Breast epithelium (tissue), 4 donors: ENCODE results near the gene IGSF22. TPM values are rescaled to one million over a fixed set of nuclear protein-coding genes. Genes with fewer than 3 reads are reported as not detected.

Source experiments
- DNase-seq, 2 donors: peaks; one replicate each; pipeline ENCODE4 v3.0.0-alpha.2; 2019; ENCODE audit warnings: low spot score in 2 of 2
- H3K27ac ChIP-seq, 2 donors: fragments of 200-600 bp; sonication (generic) in 1 of 2; one replicate each; pipeline ENCODE4 v1.5.1; 2016 to 2019; ENCODE audit warnings: mild to moderate bottlenecking in 1 of 2
- H3K27me3 ChIP-seq, 2 donors: fragments of 200-600 bp; sonication (generic) in 1 of 2; one replicate each; pipeline versions ENCODE4 v1.5.1 to v1.6.0; 2017 to 2019; ENCODE audit warnings: control low read depth in 1 of 2, mild to moderate bottlenecking in 1 of 2
- H3K36me3 ChIP-seq: fragments of 200-600 bp; one replicate; pipeline ENCODE4 v1.5.1; 2019
- H3K4me1 ChIP-seq, 2 donors: fragments of 200-600 bp; sonication (generic); one replicate each; pipeline ENCODE4 v1.5.1; 2016 to 2019; ENCODE audit warnings: control low read depth in 1 of 2
- H3K4me3 ChIP-seq, 3 donors: fragments of 200-600 bp; sonication (generic); 1 replicate in 2 of 3; 2 replicates in 1 of 3; pipeline ENCODE4 v1.5.1; 2016 to 2019; ENCODE audit warnings: mild to moderate bottlenecking in 3 of 3, moderate library complexity in 2 of 3
- H3K9me3 ChIP-seq, 2 donors: fragments of 200-600 bp; sonication (generic) in 1 of 2; one replicate each; pipeline ENCODE4 v1.5.1; 2016 to 2019; ENCODE audit warnings: control low read depth in 1 of 2
- POLR2A ChIP-seq: fragments of 450-650 bp; IDR thresholded peaks from one replicate; pipeline ENCODE4 v1.6.1; 2016; ENCODE audit warnings: antibody characterized with exemption, mild to moderate bottlenecking, moderate library complexity
- POLR2AphosphoS5 ChIP-seq, 3 donors: sonication (generic); formaldehyde crosslinking; IDR thresholded peaks; one replicate each; pipeline ENCODE4 v1.6.1; 2017; ENCODE audit warnings: antibody characterized with exemption in 3 of 3
- intact Hi-C: fragments of 100-400 bp; cut with DNase I; formaldehyde crosslinking; loops from one replicate; pipeline ENCODE4 v1.15.1; 2023; ENCODE audit warnings: low total_unique reads
- total RNA-seq, 3 donors: library from RNA; depleted of rRNA; stranded (reverse); fragments of >200 nt; gene quantifications; one replicate each; pipeline ENCODE4 v1.1.0, GENCODE V29; 2016
- TF ChIP-seq, protein P1 (sequence below), 3 donors: fragments of 450-650 bp; IDR thresholded peaks; one replicate each; pipeline ENCODE4 v1.5.1; 2016 to 2017; ENCODE audit warnings: antibody characterized with exemption in 3 of 3, mild to moderate bottlenecking in 3 of 3, moderate library complexity in 3 of 3

The IGSF22 gene
- total RNA-seq, 3 donors from 2014 or later: 0.44 to 0.66 TPM; not detected in 1

DNA sequence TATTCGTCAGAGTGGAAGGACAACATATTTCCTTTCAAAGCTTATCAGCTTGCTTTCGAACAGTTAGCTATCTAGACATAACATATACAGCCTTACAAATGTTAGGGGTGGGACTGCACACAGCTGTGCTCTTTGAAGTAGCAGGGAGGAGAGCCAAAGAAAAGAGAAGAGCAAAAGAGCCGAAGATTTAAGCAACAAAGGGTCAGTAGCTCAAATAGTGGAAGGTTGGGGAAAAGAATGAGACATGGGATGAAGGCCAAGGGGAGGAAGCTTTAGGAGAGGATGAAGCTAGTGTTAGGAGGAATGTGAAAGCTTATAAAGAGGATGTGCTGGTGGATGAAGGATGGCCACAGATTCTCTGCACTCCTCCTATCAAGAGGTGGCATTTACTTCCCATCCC, 31.8 kb upstream of the IGSF22 start:
- Histone ChIP-seq H3K4me3 (no peak overlapping the region), H3K27ac (no peak overlapping the region), H3K27me3 (no peaks in the 10 kb centered on the region), H3K9me3 (no peaks in the 10 kb centered on the region), H3K36me3 (no peaks in the 10 kb centered on the region), H3K4me1 (no peaks in the 10 kb centered on the region)
- DNase-seq: no peak
- intact Hi-C loops: no loop called here
- TF ChIP-seq POLR2A: no peak
- TF ChIP-seq POLR2AphosphoS5 (IDR thresholded peaks at IDR 0.05): no peak
- TF ChIP-seq, protein P1, sequence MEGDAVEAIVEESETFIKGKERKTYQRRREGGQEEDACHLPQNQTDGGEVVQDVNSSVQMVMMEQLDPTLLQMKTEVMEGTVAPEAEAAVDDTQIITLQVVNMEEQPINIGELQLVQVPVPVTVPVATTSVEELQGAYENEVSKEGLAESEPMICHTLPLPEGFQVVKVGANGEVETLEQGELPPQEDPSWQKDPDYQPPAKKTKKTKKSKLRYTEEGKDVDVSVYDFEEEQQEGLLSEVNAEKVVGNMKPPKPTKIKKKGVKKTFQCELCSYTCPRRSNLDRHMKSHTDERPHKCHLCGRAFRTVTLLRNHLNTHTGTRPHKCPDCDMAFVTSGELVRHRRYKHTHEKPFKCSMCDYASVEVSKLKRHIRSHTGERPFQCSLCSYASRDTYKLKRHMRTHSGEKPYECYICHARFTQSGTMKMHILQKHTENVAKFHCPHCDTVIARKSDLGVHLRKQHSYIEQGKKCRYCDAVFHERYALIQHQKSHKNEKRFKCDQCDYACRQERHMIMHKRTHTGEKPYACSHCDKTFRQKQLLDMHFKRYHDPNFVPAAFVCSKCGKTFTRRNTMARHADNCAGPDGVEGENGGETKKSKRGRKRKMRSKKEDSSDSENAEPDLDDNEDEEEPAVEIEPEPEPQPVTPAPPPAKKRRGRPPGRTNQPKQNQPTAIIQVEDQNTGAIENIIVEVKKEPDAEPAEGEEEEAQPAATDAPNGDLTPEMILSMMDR (IDR thresholded peaks at IDR 0.05): no peak

DNA sequence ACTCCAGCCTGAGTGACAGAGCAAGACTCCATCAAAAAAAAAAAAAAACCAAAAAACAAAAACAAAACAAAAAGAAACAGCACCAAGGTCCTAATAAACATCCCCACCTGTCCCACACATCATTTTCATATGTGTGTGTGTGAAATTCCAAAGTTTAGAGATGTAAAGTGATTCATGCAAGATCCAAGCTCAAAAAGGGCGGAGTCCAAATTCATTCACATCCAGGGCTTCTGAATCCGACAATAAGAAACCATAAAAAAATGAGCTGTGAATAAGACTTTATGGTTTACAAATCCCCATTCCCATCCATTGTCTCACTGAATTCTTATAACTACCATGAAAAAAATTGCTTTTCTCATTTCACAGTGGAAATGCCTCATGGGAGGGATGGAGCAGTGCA, 30.9 kb upstream of the IGSF22 start:
- DNase-seq: no peak
- Histone ChIP-seq H3K27me3 (no peaks in the 10 kb centered on the region), H3K4me3 (no peak overlapping the region), H3K4me1 (no peaks in the 10 kb centered on the region), H3K9me3 (no peaks in the 10 kb centered on the region), H3K36me3 (no peaks in the 10 kb centered on the region), H3K27ac (no peak overlapping the region)
- no peak for TF ChIP-seq POLR2AphosphoS5 (IDR thresholded peaks at IDR 0.05)
- TF ChIP-seq POLR2A: no peak
- TF ChIP-seq, protein P1 (IDR thresholded peaks at IDR 0.05): no peak
- intact Hi-C loops: no loop called here

DNA sequence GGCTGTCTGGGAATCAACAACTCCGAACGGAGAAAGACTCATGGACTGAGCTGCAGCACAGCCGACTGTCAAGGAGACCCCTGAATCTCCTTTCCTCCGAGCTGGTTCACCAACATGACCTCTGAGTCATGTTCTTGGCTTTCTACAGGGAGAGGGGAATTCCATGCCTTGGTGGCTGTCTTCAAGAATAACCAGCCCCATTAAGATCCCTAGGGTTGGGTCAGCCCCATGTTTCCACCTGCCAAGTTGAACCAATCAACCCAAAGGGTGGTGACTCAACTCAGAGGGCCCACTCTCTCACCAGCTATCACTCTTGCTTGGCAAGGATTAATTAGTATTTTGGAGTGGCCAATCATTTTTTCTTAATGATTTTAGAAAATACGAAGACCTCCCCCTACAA, 28.3 kb upstream of the IGSF22 start:
- intact Hi-C loops: no loop called here
- Histone ChIP-seq H3K36me3 (no peaks in the 10 kb centered on the region), H3K27me3 (no peaks in the 10 kb centered on the region), H3K9me3 (no peaks in the 10 kb centered on the region), H3K4me3 (no peak overlapping the region), H3K27ac (no peak overlapping the region), H3K4me1 (no peaks in the 10 kb centered on the region)
- no peak for DNase-seq
- TF ChIP-seq POLR2AphosphoS5 (IDR thresholded peaks at IDR 0.05) (no peak), POLR2A (no peak)
- TF ChIP-seq, protein P1 (IDR thresholded peaks at IDR 0.05): no peak

DNA sequence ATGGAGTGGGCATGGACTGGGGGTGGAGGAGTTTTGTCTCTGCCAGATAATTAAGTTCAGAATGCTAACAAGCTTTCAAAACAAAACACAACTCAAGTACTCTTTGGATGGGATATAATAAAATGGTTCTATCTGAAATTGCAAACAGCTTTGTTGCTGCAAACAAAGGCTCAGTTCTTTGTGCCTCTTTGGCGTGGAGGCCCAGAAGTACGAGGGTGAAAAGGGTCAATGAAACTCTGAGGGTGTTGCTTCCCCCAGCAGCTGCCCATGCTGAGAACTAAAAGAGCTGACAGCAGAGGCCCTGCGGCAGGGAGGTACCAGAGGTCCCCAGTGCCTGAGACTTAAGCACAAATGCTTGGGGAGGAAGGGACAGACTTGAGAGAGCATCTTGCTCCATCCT, 26.5 kb upstream of the IGSF22 start:
- no peak overlapping the region for H3K27ac ChIP-seq
- H3K4me3 ChIP-seq: no peak overlapping the region
- H3K36me3 ChIP-seq: no peaks in the 10 kb centered on the region
- TF ChIP-seq POLR2A (no peak), POLR2AphosphoS5 (IDR thresholded peaks at IDR 0.05) (no peak)
- TF ChIP-seq, protein P1 (IDR thresholded peaks at IDR 0.05): no peak
- intact Hi-C loops: no loop called here
- no peaks in the 10 kb centered on the region for H3K27me3 ChIP-seq
- H3K4me1 ChIP-seq: no peaks in the 10 kb centered on the region
- no peak for DNase-seq
- H3K9me3 ChIP-seq: no peaks in the 10 kb centered on the region

DNA sequence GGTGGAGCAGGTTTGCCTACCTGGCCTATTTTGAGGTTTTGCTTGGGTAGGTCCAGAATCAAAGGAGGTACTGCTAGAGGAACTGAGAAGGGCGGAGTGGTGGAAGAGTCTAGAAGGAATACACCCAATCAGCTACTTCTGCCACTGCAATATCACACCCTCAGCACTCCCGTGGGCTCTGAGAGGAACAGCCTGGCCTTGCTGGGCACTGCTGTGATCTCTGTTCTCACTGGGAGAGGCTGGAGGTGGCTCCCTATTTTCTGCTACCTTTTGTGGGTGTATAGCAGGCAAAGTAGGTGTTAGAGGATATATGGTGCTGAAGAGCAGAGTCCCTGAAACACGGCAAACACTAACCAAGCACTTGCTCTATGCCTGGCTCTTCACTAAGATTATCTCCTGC, 25.0 kb upstream of the IGSF22 start:
- TF ChIP-seq POLR2AphosphoS5 (IDR thresholded peaks at IDR 0.05) (no peak), POLR2A (no peak)
- TF ChIP-seq, protein P1 (IDR thresholded peaks at IDR 0.05): no peak
- no peak for DNase-seq
- intact Hi-C loops: no loop called here

More for the DNA sequence above, 25.0 kb upstream of the IGSF22 start:
- H3K36me3 ChIP-seq: no peaks in the 10 kb centered on the region
- no peak overlapping the region for H3K4me3 ChIP-seq
- no peaks in the 10 kb centered on the region for H3K4me1 ChIP-seq
- H3K9me3 ChIP-seq: no peaks in the 10 kb centered on the region
- no peaks in the 10 kb centered on the region for H3K27me3 ChIP-seq
- no peak overlapping the region for H3K27ac ChIP-seq
